HL-60 (cell line): ENCODE results near the gene ALPK3.

Experiments used
- CTCF ChIP-seq: IDR thresholded peaks from one replicate; pipeline ENCODE4 v1.5.1; 2011; ENCODE audit warnings: low read length, control low read depth, inconsistent platforms; ENCODE audit not compliant: insufficient read depth
- GABPA ChIP-seq: IDR thresholded peaks from 2 replicates; pipeline ENCODE4 v1.6.1; 2012; ENCODE audit warnings: low read depth
- POLR2AphosphoS5 ChIP-seq: IDR thresholded peaks from 2 replicates; pipeline ENCODE4 v1.6.1; 2012; ENCODE audit warnings: low read depth
- REST ChIP-seq: IDR thresholded peaks from 2 replicates; pipeline ENCODE4 v1.6.1; 2012; ENCODE audit warnings: low read depth; ENCODE audit not compliant: insufficient replicate concordance
- SPI1 ChIP-seq: IDR thresholded peaks from 2 replicates; pipeline ENCODE4 v1.6.1; 2012; ENCODE audit warnings: low read depth, mild to moderate bottlenecking, borderline replicate concordance

GRCh38 chr15:84840255-84840654, 23.1 kb downstream of the ALPK3 start:
- TF ChIP-seq GABPA (no peak), CTCF (no peak), SPI1 (no peak), POLR2AphosphoS5 (no peak), REST (no peak)
